Esophagus muscularis mucosa (tissue), 3 donors: Measurements from ENCODE around the gene GRIN3A.

Source experiments
- POLR2A ChIP-seq: fragments of 450-650 bp; IDR thresholded peaks from one replicate; pipeline ENCODE4 v1.6.1; 2017; ENCODE audit warnings: antibody characterized with exemption, moderate library complexity, mild to moderate bottlenecking, low read depth
- TF ChIP-seq, protein P1 (sequence below), 3 experiments: fragments of 200-600 bp in 2 of 3; fragments of 450-650 bp in 1 of 3; sonication (generic) in 2 of 3; IDR thresholded peaks; one replicate each; pipeline ENCODE4 v1.5.1; 2017 to 2019; ENCODE audit warnings: antibody characterized with exemption in 3 of 3, mild to moderate bottlenecking in 2 of 3, moderate library complexity in 1 of 3

DNA sequence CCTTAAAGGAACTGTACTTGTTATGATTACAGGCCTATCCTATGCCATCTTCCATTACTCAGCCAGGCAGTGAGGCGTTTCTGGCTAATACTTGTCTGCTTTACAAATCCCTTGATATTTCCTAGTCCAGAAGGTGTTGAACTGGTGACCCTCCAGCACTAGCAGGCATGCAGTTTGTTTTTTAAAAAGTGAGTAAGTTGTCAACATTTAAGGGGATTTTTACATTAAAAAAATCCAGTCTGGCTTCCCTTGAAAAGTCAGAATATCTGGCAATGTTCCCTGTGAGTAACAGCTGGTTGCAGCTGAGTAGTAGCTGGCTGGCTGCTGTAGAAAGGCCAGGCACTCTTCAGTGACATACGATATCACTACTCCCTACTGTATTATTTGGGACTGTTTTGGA is 21.8 kb downstream of the GRIN3A start:
- TF ChIP-seq, protein P1, sequence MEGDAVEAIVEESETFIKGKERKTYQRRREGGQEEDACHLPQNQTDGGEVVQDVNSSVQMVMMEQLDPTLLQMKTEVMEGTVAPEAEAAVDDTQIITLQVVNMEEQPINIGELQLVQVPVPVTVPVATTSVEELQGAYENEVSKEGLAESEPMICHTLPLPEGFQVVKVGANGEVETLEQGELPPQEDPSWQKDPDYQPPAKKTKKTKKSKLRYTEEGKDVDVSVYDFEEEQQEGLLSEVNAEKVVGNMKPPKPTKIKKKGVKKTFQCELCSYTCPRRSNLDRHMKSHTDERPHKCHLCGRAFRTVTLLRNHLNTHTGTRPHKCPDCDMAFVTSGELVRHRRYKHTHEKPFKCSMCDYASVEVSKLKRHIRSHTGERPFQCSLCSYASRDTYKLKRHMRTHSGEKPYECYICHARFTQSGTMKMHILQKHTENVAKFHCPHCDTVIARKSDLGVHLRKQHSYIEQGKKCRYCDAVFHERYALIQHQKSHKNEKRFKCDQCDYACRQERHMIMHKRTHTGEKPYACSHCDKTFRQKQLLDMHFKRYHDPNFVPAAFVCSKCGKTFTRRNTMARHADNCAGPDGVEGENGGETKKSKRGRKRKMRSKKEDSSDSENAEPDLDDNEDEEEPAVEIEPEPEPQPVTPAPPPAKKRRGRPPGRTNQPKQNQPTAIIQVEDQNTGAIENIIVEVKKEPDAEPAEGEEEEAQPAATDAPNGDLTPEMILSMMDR (IDR thresholded peaks at IDR 0.05), result no peak
- TF ChIP-seq POLR2A, result no peak
